GM18511 (cell line): ENCODE results near the gene ZFR.
"Not testable (repeated sequence)": the region's sequence is repeated elsewhere in the genome, so short reads cannot be mapped to it uniquely, and the experiment has no call there.

Experiments
- ATAC-seq: cut with Tn5 transposase; IDR thresholded peaks from one replicate; pipeline ENCODE4 v1.9.1; 2021; ENCODE audit warnings: mild to moderate bottlenecking, moderate library complexity; ENCODE audit not compliant: unreplicated experiment

ZFR gene

DNA sequence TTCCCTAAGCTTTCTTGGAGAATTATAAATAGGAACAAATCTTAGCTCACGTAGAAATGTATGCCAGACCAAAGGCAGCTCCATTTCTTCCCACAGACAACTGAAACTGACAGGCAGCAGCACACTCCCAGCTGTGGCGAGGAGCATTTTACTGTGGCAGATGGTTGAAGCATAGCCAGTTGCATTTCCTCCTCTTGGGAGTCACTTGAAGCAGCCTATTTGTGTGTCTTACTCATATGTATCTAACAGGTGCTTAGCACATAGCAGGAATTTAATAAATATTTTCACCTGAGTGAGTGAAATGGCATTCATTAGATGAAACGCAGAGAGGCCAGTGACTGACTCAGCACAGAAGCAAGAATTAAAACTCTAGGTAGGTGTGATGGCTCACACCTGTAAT is 119.5 kb downstream of the ZFR start:
- peak; percentile 75 for ATAC-seq

GRCh38 chr5:32323741-32324140 is 120.8 kb downstream of the ZFR start:
- ATAC-seq, result no peak

DNA sequence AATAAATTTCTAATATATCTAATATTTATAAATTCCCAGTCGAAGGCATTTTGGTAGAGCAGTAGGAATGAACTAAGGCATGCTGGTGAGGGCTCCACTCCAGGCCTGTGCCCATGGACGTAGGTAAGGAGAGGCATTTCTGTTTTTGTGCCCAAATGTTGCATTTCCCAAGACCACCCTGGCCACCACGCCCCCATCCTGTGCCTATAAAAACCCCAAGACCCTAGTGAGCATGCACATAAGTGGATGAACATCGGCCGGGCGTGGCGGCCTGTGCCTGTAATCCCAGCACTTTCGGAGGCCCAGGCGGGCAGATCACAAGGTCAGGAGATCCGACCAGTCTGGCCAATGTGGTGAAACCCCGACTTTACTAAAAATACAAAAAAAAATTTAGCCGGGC is 121.7 kb downstream of the ZFR start:
- no peak for ATAC-seq

DNA sequence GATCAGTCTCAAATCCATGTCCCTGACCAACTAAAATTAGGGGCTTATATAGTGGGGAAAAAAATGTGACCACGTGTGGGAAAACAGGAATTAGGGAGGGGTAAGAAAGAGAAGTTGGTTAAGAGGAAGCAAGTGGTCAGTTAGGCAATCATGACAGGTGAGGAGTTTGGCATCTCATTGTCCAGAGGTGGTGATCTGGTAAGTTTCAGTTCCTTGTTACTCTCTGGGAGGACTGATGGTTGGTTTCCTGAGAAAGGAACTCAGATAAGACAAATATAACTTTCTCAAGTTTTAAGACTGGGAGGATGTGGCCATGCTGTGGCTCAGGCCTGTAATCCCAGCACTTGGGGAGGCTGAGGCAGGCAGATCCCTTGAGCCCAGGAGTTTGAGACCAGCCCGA is 122.8 kb downstream of the ZFR start:
- not testable (repeated sequence) for ATAC-seq

DNA sequence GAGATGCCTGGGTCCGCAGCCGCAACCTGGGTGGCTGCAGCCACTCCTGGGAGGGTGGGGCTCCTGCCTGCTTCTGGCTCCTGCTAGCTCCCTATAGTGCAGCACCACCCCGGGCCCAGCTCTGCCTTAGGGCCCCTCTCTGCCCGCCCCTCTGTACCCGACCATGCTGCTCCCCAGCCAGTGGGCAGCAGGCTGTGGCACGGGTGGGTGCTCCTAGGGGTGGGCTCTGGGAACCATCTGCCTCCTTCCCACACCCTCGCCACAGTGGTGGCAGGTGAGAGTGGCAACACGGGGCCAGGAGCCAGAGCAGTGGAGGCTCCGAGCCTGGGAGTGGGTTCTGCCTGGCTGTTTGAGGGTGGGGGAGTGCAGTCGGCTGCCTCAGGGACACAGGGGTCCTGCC is 124.0 kb downstream of the ZFR start:
- ATAC-seq, result no peak

DNA sequence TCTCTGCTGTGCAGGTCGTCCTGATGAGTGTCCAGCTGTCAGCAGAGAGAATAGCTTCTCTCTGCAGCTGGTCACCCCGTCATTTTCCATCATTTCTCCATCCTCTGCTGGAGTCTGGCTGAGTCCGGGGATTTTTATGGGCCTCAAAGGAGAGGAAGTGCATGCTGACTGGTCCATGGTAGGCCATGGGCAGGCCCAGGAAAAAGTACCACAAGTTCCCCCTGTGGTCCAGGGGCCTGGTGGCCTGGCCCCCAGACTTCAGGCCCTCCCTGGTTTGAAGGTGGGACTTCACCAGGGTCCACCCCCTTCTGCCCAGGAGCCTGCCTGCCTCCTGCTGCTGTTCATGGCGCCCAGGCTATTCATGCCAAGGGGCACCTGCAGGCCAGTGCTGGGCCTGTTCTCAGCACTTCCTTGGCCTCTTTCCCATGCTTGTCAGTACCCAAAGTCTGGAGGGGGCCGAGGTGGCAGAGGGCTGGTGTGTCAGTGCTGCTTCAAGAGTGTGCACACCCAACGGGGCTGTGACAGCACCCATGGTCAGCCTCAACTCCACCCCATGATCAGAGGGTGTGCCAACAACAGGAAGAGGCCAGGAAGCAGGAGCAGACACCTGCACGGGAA is 124.5 kb downstream of the ZFR start:
- no peak for ATAC-seq

- ATAC-seq, result no peak
These were observed 125.1 kb downstream of the ZFR start for GRCh38 chr5:32319392-32319791.

DNA sequence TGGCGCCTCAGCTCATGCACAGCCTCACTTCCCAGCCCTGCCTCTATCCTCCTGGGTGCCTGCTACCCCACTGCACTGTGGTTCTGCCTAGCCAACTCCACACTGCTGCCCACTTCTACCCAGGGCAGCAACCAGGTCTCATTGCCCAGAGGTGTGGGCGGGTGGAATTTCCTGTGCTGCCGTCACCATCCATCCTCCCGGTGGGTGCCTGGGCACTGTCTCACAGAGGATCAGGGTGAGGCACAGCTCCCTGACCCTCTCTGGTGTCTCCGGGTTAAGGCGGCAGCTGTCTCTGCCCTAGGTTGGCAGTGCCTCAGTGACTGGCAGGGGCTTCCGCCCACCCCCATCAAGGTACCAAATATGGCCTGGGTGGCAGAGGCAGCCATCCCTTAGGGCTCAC is 127.5 kb downstream of the ZFR start:
- no peak for ATAC-seq

GRCh38 chr5:32315221-32316014 is 129.1 kb downstream of the ZFR start:
- ATAC-seq, result no peak

DNA sequence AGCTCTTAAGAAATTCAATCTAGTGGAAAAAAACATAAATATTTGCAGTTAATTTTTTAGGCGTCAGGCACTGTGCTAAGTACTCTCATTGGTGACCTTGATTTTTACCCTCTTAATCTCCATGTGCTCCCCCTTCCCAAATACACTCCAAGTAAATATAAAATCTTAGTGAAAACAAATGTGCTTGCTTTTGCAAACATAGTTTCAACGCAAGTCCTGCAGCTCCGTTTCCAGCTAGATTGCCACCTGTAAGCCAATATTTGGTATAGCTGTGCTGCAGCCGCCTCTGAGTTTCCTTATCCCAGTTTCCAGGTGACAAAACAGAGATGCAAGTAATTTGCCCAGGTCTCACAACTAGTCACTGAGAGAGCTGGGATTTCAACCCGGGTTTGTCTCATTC is 129.9 kb downstream of the ZFR start:
- ATAC-seq, result no peak

- not testable (repeated sequence) for ATAC-seq
These were observed 130.4 kb downstream of the ZFR start for GRCh38 chr5:32314152-32314488.

- ATAC-seq, result peak; percentile 94
These were observed 131.8 kb downstream of the ZFR start, which contains the start of gene MTMR12 for GRCh38 chr5:32312595-32313332. MTMR12 (minus strand) TSS chr5:32312939; CDS start chr5:32312838, 101 bp downstream.

DNA sequence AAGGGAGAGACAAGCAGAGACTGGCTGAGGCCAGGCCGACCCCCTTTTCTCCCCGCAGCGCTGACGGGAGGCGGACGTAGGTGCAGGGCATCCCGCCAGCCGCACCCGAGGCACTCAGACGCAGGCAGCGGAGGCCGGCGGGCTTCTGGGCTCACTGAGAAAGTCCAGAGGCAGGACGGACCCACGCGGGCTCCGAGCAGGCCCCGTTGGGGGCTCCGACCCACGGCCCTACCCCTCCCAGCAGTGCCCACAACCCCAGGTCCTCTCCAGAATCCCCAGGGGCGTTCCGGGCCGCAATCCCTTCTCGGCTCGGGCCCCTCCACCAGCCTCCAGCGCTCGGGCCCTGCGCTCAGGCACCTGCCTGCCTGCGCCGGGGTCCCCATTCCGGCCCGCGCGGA is 132.3 kb downstream of the ZFR start:
- peak; percentile 32 for ATAC-seq

DNA sequence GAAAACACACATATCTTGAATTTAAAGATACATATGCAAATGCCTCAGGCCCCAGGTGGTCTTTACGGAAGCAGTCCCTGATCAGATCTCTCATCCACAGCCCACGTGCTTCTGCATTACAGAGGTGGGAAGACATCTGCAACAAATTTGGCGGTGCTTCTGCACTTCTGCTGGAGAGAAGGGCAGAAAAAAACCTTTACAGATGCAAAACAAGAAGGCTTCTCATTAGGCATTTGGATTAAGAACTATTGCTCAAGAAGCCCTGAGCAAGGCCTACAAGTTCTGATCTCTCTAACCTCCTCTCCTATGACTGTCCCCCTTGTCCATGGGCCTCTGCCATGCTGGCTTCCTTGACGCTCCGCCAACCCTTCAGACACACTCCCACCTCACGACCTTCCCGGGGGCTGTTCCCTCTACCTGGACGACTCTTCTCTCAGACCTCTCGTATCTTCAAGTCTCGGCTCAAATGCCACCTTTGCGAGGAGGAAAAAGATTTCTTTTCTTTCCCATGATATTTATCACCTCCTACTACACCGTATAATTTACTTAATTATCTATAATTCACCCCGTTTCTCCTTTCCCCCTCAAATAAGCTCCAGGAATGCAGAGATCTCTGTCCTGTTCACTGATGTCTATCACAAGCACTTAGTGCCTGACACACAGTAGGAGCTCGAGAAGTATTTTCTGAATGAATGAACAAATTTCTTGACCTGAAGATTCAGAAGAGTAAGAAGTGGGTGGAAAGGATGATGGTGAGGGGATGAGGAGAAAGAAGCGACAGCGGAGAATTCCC is 132.9 kb downstream of the ZFR start:
- ATAC-seq, result no peak

DNA sequence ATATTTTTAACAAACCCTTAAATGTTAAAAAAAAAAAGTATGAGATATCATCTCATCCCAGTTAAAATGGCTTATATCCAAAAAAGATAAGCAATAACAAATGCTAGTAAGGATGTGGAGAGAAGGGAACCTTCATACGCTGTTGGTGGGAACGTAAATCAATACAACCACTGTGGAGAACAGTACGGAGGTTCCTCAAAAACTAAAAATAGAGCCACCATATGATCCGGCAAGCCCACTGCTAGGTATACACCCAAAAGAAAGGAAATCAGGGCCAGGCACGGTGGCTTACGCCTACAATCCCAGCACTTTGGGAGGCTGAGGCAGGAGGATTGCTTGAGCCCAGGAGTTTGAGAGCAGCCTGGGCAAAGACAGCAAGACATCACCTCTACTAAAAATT is 134.8 kb downstream of the ZFR start:
- ATAC-seq, result no peak

- no peak for ATAC-seq
These were observed 135.6 kb downstream of the ZFR start for GRCh38 chr5:32308946-32309345.

GRCh38 chr5:32307769-32308194 is 136.8 kb downstream of the ZFR start:
- no peak for ATAC-seq

DNA sequence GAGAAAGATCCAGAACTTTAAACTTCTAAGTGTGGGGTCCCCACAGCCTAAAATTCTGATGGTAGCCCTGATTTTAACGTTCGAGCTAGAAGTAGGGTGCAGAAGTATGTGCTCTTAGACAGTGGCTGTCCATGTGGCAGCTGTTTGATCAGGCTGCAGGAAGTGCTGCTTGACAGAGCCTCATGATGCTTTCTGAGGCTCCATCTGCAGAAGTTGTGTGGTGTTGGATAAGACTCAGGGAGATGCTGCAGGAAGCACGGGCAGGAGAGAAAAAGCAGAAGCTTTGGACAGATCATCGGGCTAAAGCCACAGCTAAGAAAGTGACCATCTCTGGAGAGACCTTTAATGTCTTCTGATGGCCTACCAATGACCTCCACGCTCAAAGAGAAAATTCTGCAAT is 139.9 kb downstream of the ZFR start:
- no peak for ATAC-seq
